ENCODE results near the gene ROR1.

ROR1 gene

DNA sequence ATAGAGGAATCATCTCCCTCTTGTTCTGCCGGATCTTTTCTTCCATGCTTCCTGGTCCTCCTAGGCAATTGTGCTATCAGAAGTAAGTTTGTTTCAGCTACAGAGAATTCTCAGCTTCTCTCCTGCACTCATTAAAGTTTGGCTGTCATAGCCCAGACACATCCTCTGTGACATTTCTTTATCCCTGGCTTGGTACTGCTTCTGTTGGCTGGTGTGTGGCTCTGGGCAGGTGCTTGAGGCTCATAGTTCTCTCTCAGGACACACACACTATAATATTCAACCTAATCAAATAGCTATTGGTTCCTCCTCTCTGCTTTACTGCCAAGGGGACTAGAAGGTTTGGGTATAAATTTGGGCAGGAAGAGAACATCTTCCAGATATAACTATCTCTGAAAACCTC lies 172.1 kb downstream of the ROR1 start:
- no peak for DNase-seq

DNA sequence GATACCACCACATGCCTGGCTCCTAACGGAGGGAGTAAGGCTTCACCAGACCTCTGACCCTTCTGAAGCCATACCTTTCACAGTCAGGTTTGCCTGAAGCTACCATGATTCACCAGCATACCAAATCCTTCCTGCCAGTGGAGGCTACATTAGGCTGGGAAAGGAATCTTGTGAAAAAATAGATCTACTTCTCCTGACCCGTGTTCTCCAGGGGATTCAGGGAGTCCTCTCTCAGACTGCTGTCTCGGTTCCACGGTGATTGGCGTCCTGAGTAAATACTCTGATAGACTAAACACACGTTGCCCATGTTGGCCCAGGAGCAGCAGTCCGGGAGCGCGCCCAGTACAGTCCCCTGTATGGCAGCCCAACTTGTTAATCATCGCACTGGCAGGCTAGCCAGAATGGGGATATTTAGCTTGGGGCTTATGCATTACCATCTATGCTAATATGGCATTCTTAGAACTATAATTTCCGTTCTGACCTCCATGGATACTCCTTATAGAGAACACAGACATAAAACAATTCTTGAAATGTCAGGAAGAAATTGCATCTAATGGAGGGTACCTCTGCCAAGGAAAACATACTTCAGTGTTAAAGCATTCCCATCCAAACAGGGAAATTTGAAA lies 173.2 kb downstream of the ROR1 start:
- no peak for DNase-seq

DNA sequence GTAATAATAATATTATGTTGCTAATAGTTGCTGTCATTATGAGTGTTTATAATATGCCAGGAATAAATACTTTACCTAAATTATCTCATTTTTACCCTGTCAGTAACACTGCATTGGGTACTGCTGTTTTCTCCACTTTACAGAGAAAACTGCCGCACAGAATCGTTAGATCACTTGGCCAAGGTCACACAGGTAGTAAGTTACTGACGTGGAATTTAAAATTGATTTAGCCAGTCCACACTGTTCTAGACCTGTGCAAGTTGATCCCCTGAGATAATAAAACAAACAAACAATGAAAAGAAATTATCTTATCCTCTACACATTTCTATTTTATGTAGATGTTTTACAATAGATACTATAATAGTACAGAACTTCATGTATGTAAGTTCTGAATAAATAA lies 174.1 kb downstream of the ROR1 start:
- DNase-seq: no peak

DNA sequence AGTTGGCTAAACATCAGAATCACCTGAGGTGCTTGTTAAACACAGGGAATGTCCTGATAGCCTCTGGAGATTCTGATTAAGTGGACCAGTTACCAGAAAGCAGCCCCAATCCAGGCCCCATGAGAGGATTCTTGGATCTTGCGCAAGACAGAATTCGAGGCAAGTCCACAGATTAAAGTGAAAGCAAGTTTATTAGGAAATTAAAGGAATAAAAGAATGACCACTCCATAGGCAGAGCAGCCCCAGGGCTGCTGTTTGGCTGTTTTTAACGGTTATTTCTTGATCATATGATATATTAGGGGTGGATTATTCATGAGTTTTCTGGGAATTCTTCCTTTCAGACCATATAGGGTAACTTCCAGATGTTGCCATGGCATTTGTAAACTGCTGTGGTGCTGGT lies 176.2 kb downstream of the ROR1 start:
- DNase-seq: no peak

DNA sequence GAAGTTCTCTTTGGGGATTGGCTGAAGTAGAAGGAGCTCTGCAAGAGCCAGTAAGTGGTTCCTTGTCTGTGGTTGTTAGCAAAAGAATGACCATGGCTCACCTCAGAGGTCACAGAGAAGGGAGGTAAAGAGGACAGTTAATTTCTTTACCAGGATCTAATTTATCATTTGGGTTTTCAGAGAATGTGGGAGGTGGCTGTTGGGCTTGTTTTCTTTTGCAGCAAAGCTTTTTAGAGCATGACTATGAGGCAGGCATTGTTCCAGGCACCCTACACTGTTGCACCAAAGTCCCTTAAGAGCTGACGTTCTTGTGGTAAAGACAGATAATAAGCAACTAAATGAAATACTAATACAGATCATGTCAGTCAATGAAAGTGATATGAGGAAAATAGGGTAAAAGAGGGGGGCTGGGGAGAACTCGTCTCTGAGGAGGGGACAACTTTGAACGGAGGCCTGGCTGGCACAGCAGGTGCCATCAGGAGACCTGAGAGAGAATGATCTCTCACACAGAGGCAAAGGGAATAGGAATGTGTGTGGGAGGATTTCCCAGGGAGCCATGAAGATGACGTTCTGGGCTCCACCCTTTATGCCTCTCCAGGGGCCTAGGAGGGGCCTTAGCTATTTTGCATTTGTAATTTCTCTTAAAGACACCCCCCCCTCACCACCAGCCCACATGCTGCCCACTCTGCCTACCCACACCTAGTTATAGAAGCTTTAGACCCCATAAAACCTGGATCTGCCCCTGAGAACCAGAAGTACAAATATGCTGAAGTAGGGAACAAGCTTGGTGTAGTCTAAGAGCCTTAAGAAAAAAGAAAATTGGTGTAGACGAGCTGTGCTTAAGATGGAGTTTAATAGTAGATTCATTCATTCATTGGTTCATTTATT lies 177.5 kb downstream of the ROR1 start:
- no peak for DNase-seq

DNA sequence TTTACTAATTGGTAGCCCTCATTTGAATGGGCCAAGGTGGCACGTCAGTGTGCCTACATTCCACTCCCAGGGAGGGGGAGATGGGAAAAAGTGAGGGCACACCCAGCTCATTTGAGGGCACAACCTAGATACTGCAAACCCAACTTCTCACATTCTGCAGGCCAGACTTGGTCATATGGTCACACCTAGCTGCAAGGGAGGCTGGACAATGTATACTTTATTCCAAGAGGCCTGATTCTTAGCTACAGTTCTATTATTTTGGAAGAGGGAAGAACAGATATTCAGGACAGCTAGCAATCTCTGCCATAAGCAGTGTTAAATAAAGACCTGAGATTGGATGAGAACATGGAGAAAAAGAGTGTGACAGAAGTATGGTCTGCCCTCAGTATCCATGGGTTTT lies 180.4 kb downstream of the ROR1 start:
- no peak for DNase-seq

DNA sequence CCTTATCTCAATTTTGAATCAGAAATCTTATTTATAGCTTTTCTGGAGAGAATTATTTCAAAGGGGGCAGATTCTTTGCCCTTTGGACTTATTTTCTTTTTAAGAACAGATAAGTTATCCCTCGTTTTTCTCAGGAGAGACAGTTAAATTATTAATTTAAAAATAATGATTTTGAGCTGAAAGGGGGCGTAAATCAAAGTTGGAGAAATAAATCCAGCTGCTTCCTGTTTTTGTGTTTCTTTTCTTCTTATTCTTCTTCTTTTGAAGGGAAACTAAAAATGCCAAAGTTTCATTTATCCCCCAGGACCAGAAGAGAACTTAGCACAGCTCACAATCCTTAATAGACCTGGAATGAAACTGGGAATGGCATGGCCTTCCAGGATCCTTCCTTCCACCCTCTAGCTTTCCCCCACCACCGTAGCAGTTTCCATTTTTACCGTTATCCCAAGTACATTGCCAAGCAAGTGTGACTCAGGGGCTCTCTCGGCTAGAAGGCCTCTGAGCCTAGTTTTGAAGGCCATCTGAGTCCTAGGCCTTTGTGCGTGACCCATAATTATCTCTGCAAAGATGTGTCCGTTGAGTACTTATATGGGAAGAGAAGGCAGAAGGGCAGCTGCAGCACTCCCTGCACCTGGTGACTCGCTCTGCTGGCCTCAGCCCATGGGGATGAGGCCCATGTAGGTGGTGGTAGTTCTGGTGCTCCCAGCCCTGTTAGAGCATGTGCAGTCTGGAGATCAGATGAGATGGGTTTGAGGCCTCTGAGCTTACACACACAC lies 181.7 kb downstream of the ROR1 start:
- no peak for DNase-seq

DNA sequence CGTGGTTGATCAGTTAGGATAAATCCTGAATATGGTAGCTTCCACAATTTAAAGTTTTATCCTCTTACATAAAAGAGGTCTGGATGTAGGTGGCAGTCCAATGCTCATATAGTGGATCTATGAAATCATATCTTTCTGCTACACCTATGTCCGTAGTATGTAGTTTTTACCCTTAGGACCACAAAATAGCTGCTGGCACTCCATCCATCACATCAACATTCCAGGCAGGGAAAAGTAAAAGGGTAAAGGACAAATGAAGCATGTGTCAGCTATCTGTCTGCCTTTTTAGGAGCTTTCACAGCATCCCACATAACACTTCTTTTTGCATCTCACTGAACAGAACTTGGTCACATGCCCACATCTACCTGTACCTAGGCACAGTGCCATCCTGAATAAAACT lies 184.7 kb downstream of the ROR1 start:
- DNase-seq: no peak

DNA sequence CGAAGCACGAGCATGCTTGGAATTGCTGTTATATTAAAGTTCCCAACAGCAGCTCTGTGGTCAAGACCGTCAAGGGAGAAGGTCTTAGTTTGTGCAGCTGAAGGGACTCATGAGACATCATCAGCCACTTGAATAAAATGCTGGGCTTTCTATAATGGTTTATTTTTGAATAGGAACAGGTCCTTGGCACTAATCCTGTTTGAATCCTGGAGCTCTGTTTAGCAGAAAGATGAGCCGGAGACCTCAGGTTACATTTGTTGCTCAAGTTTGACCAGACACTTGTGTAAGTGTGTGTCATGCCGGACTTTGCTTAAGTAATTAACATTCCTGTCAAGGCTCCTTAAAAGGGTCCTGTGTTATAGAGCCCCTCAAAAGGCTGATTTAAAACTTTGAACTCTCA lies 186.5 kb downstream of the ROR1 start:
- no peak for DNase-seq

DNA sequence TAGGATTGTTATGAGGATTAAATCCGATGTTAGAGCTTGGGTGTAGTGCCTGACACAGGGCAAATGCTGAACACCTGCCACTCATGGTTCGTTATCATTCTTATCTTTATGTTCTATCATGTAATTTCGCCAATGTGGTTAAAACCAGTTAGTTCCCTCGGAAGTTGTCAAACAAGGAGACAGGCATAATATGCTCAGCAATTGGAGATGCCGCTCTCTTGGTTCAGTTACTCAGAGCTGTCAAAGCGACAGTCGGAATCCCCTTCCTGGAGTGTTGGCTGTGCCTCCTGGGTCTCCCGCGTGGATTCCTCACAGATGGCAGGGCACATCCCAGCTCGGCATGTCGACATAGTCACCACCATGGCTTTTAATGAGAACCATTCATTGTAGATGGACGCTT lies 192.2 kb downstream of the ROR1 start:
- no peak for DNase-seq

DNA sequence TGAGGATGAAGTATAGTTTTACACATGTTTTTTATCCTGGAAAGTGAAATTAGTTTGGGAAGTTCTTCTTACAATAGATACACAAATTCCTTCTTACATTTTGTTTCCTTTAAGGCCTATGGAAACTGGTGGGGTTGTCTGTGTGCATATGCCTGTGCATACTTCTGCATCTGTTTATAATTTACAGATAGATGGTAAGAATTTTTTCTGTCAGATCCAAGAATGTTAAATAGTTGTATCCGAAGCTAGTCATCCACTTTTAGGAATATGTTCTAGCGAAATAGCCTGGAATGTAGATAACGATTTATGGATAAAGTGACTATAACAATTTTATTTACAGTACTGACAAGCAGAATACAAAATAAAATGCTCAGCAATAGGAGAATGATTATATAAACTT lies 194.1 kb downstream of the ROR1 start:
- DNase-seq: no peak

DNA sequence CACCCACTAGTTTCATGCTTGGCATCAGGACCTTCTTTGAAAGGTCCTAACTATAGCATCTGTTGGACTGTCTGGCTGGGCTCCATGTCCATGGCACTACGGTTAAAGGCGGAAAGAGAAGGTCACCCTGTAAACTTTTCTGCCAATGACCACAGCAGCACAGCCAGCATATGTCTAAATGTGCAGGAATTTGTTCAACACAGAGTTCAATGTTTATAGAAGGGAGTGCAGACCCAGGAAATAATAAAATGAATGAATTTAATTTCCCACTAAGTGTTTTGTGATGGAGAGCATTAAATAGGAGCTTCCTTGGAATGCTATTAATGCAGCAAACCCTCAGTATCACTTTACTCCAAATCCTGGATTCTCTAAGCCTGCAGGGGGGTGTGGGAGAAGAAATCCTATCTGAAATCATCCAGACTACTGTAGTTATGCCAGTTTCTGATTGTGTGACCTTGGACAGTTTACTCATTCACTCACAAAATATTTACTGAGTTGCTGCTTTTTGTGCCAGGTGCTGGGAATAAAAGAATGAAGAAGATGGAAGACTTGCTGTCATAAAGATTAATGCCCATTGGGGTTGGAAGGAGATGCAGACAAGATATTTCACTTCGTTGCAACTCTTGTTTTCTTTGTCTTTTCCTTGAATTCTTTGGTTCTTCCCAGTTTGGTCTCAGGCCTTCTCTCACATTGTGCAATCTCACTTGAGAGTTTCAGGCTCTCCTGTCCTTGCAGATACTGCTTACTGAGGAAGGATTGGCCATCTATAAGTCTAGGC lies 195.0 kb downstream of the ROR1 start:
- DNase-seq: no peak

DNA sequence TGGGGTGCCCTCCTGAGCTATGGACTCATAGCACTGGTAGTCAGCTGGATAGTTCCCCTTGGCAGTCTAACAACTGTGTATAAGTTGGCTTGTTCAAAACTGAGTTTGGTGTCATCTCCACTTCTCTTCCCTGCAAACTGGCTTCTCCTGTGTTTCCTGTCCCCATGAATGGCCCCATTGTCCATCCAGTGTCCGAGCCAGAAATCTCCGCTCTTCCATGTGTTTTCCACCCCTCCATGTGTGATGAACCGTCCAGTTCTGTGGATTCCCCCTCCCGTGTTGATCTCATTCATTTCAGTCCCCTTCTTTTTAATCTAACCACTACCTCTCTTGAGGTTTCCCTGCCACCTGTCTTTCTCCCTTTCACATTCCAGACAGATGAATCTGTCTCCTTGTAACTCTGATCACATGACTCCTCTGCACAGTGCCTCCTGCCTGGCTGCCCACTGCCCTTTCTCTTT lies 195.7 kb downstream of the ROR1 start:
- DNase-seq: no peak

DNA sequence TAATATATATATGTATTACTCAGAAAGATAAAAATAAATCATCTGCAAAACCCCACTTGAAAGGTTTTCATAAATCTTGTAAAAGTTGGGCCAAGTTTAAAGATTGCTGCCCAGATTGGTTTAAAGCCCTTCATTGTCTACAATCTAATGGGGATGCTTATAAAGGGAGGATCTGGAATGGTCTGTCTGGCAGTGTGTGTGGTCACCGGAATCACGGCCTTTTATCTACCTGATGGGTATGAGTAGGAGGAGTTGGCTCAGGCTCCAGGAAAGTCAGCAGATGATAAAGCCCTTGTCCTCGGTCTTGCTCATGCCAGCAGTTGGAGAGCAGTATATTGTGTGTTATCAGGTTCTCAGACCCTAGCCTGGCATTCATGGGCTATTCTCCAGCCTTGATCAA lies 197.7 kb downstream of the ROR1 start:
- DNase-seq: no peak

DNA sequence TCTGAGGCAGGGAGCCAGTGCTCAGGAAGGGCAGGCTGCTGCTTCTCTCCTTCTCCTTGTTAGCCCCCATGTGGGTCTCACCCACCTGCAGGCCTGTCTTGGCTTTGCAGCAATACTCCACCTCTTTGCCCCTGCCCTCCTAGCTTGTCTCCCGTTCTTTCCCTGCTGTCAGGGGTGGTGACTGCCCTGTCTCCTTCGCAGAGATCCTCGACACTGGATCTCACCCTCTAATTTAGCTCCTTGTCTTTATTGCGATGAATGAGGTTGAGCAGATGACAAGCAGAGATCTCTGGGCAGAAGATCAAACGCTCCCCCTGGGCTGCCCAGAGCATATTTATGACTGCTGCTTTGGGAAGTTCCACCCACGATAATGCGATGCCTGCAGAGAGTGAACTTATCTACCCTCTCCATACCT lies 199.2 kb downstream of the ROR1 start:
- DNase-seq: no peak

DNA sequence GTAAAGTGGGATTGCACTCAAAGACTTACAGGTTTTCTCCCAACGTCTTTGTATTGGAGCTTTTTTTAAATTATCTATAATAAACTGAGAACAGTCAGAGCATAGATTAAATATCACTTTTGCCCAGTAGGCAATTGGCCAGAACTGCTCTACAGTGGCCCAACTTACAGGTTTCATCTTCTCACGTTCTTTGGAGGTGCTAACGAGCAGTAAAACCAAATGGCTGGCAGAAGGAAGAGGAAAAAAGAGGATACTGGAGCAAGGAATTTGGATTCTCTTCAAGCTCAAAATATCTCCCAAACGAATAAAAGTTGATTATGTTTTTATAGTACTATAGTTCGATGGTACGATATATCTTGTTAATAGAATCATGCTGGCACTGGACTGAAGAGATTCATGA lies 201.1 kb downstream of the ROR1 start:
- no peak for DNase-seq

DNA sequence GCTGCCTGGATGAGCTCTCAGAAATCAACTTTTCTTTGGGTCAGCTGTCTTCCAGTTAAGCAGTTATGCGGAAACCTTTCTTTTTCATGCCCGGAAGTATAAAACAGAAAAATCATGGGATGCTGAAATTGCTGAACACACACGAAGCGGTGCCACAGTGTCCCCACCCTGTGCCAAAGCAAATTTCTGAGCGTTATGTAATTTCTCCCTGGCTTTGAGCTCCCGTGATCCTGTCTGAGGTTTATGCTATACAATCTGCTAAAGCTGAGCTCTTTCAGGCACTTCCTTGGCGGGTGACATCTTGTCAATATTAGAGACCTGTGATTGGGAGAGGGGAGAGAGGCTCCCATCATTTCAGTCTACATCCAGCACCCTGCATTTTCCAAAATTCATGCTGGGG lies 201.7 kb downstream of the ROR1 start:
- DNase-seq: no peak

DNA sequence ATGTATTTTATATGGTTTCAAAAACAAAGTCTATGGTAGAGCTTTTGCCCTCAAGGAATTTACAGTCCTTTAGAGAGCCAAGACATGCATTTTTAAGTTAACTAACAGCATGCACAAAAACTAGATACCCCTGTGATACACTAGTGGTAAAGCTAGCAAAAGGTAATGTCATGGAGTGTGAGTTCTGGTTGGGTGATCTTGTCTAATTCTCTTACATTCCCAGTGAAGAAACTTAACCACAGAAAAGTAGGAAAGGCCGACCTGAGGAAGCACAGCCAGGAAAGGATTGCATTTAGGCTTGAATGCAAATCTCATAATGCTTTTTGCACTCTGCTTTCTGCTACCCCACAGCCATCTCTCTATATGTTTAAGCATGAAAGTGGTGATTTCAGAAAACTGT lies 202.2 kb downstream of the ROR1 start:
- no peak for DNase-seq

DNA sequence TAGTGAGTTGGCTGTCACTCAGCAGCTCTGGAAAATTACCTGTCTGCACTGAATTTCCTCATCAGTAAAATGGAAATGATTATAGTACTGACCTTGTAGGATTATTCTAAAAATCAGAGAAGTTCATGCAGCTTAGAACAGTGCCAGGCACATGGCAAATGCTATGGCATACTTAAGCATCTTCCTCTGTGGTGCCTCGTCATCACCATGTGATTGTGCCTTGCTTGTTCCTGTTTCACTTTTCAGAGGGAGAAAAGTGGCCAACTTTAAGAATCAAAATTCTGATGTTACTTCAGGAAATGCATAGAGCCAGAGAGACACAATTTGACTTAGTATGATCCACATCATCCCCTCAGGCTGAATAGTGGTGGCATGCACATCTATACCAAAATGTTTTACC lies 203.6 kb downstream of the ROR1 start:
- no peak for DNase-seq

DNA sequence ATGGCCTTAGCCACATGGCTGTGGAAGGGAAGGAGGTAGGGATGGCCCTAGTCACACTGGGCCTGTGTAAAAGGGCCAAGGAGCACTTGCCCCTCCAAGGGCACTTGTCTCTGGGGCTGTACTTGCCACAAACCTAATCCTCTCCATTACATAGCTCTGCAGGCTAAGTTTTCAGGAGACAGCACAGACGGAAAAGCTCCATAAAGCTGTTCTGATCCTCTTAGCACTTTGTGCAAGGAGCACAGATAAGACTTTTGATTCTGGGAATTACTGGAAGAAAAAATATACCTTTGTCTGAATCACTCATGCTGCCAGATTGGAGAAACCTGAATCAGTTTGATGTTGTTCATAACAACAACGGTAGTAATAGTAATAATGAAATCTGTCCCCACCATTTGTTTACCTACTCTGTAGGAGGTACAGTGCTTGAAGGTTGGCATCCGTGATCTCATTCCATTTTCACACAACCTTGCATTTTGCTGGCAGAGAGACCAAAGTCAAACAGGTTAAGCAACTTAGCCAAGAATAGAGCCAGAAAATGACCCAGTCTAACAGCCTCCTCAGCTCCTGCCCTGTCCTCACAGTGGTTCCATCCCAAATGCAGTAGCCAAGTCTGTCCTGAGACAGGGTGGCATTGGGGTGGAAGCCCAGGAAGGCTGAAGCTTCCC lies 207.1 kb downstream of the ROR1 start:
- DNase-seq: no peak

DNA sequence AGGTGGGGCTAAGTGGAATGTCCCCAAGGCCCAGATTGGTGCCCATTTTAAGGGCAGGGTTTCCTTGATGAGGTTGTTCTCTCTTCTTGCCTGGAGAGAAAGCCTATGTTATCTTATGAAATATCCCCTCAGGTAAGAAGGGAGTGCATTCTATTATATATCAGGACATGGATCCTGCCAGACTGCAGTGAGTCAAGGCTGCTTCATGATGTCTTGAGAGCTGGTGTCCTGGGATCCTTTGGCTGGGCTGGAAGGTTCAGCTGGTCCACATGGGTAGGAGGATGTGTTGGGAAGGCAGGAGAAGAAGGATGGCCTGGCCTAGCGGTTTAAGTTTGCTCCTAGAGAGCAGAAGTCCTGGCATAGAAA lies 207.6 kb downstream of the ROR1 start:
- no peak for DNase-seq

DNA sequence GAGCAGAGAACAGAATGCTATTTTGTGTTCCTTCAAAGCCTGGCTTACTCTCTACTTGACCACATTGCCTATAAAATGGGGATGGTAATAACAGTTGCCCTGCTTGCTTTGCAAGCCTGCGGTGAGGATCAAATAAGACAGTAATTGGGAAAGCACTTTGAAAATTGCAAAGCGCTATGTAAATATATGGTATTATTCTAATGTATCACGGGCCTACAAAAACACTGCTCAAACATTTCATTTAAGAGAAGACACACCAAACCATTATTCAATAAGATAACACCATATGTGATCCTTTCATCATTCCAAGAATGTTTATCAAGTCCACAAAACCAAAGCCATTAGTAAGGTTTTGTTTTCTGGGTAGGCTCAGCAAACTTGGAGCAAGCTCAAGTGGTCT lies 208.4 kb downstream of the ROR1 start:
- no peak for DNase-seq

All from CD4-positive, alpha-beta T cell treated with Interleukin-6 for 4 hours (primary cell).